SU-DHL-6 (cell line): ENCODE measurements around the gene CEND1.

ENCODE experiments used
- EZH2phosphoT487 ChIP-seq: fragments of 200-600 bp; sonication (generic), shearing (Covaris generic); conservative IDR thresholded peaks from 2 replicates; pipeline ENCODE4 v1.6.1; 2018; ENCODE audit warnings: mild to moderate bottlenecking, antibody characterized with exemption, low read length, moderate library complexity, mixed read lengths
- TF ChIP-seq, protein P1 (sequence below): fragments of 200-600 bp; sonication (generic); IDR thresholded peaks from one replicate; pipeline ENCODE4 v1.5.1; 2017; ENCODE audit warnings: antibody characterized with exemption, mild to moderate bottlenecking, low read length, moderate library complexity; ENCODE audit not compliant: insufficient read depth, poor library complexity, severe bottlenecking

DNA sequence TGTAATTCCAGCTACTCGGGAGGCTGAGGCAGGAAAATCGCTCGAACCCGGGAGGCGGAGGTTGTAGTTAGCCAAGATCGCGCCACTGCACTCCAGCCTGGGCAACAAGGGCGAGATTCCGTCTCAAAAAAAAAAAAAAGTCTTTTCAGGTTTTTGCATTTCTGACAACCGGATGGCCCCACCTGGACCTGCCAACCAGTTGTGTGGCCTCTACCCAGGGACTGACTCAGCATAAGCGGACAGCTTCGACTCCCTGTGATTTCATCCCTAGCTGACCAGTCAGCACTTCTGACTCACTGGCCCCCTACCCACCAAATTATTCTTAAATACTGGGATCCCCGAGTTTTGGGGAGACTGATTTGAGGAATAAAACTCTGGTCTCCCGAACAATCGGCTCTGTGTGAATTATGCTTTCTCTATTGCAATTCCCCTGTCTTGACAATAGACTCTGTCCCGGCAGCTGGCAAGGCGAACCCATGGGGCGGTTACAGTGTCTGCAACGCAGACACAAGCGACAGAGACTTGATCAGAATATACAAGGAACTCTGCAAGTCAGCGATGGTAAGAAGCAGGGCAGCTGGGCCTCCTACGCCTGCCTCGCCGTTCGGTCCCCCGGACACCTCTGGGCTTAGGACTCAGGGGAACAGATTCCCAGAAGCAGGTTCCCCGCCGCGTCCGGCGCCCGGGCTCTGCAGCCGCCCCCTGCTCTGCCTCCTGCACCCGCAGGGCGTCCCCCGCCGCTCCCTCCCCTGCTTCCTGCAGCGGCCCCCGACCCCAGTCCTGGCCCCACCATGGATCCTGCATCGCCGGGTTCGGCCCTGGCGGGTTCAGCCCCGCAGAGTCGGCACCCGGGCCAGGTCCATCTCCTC, 43.4 kb downstream of the CEND1 start:
- TF ChIP-seq EZH2phosphoT487 = no peak
- TF ChIP-seq, protein P1, sequence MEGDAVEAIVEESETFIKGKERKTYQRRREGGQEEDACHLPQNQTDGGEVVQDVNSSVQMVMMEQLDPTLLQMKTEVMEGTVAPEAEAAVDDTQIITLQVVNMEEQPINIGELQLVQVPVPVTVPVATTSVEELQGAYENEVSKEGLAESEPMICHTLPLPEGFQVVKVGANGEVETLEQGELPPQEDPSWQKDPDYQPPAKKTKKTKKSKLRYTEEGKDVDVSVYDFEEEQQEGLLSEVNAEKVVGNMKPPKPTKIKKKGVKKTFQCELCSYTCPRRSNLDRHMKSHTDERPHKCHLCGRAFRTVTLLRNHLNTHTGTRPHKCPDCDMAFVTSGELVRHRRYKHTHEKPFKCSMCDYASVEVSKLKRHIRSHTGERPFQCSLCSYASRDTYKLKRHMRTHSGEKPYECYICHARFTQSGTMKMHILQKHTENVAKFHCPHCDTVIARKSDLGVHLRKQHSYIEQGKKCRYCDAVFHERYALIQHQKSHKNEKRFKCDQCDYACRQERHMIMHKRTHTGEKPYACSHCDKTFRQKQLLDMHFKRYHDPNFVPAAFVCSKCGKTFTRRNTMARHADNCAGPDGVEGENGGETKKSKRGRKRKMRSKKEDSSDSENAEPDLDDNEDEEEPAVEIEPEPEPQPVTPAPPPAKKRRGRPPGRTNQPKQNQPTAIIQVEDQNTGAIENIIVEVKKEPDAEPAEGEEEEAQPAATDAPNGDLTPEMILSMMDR = no peak
